Neural progenitor cell (in vitro differentiated cells): Measurements from ENCODE around the gene ODC1.

Experiments used
- CTCF ChIP-seq: fragments of 200-600 bp; sonication (generic); IDR thresholded peaks from 2 replicates; pipeline ENCODE4 v1.5.1; 2017; ENCODE audit warnings: antibody characterized with exemption, mild to moderate bottlenecking
- EZH2phosphoT487 ChIP-seq: fragments of 200-600 bp; sonication (generic); IDR thresholded peaks from 2 replicates; pipeline ENCODE4 v1.6.1; 2017; ENCODE audit warnings: antibody characterized with exemption

- no peak for TF ChIP-seq CTCF
- no peak for TF ChIP-seq EZH2phosphoT487
Measured at GRCh38 chr2:10424051-10424450, 24.1 kb downstream of the ODC1 start.
